Endothelial cell of umbilical vein (primary cell): ENCODE measurements around the gene PGAP6. TPM values are rescaled to one million over a fixed set of nuclear protein-coding genes. Genes with fewer than 3 reads are reported as not detected.

Source experiments
- BruUV-seq: library from RNA; stranded (reverse); fragments of 400-500 nt; replicated peaks from 2 replicates; lab custom pipeline; 2021; lab: Mats Ljungman, UMichigan
- CTCF ChIA-PET: fragments of 300-600, 350-600 bp; sonication (Branson Sonifier 250); formaldehyde crosslinking; loops from one replicate; lab custom pipeline; 2021; ENCODE audit warnings: antibody characterized with exemption, inconsistent platforms; lab: Charles Lee
- POLR2A ChIA-PET: fragments of 300-600, 350-600 bp; sonication (Branson Sonifier 250); formaldehyde crosslinking; loops from one replicate; lab custom pipeline; 2021; ENCODE audit warnings: antibody characterized with exemption, inconsistent platforms; lab: Charles Lee
- DNase-seq: peaks from one replicate; pipeline ENCODE4 v3.0.0-alpha.2; 2011; ENCODE audit warnings: low read depth, low spot score
- FAIRE-seq: peaks from 2 replicates; lab custom pipeline; 2011; peaks lifted over from hg19 to GRCh38; lab: Jason Lieb, UNC
- H2AFZ ChIP-seq: 2 replicates; pipeline ENCODE4 v1.6.0; 2012; ENCODE audit warnings: low read depth, low read length, control low read depth, inconsistent platforms
- H3K27ac ChIP-seq: 2 replicates; pipeline ENCODE4 v1.5.1; 2011; ENCODE audit warnings: low read depth, mild to moderate bottlenecking, control low read depth, low read length, moderate library complexity; ENCODE audit not compliant: insufficient read depth
- H3K27me3 ChIP-seq, 2 experiments: 2 replicates each; pipeline versions ENCODE4 v1.6.0 to v1.6.1; 2011; ENCODE audit warnings: low read length in 2 of 2, mixed read lengths in 1 of 2; ENCODE audit not compliant: control insufficient read depth in 2 of 2, insufficient read depth in 2 of 2
- H3K36me3 ChIP-seq, 2 experiments: 2 replicates in 1 of 2; 3 replicates in 1 of 2; pipeline ENCODE4 v1.5.1; 2011; ENCODE audit warnings: low read length in 2 of 2, mild to moderate bottlenecking in 1 of 2, moderate library complexity in 1 of 2; ENCODE audit not compliant: control insufficient read depth in 2 of 2, insufficient read depth in 2 of 2; ENCODE audit errors: extremely low read depth in 1 of 2
- H3K4me1 ChIP-seq: 3 replicates; pipeline ENCODE4 v1.5.1; 2011; ENCODE audit warnings: mild to moderate bottlenecking, low read length; ENCODE audit not compliant: control insufficient read depth, insufficient read depth; ENCODE audit errors: extremely low read depth
- H3K4me2 ChIP-seq: 2 replicates; pipeline ENCODE4 v1.6.1; 2011; ENCODE audit warnings: low read length, control low read depth, mixed read lengths; ENCODE audit not compliant: insufficient read depth
- H3K4me3 ChIP-seq, 3 experiments: fragments of 200-600 bp in 1 of 3; sonication (generic), shearing (Covaris generic) in 1 of 3; replicated peaks in 1 of 3; 2 replicates each; pipeline ENCODE4 v1.5.1; 2011 to 2016; ENCODE audit warnings: control low read depth in 3 of 3, low read length in 3 of 3, mild to moderate bottlenecking in 2 of 3, inconsistent platforms in 1 of 3, low read depth in 1 of 3, moderate library complexity in 1 of 3; ENCODE audit not compliant: insufficient read depth in 1 of 3
- H3K79me2 ChIP-seq: 2 replicates; pipeline ENCODE4 v1.6.0; 2012; ENCODE audit warnings: low read length, inconsistent platforms; ENCODE audit not compliant: control insufficient read depth, insufficient read depth
- H3K9ac ChIP-seq: replicated peaks from 2 replicates; pipeline ENCODE3; 2011; ENCODE audit warnings: low read length, control low read depth; ENCODE audit not compliant: insufficient read depth; ENCODE audit errors: extremely low read depth
- H3K9me1 ChIP-seq: replicated peaks from 3 replicates; pipeline ENCODE4 v1.6.0; 2011; ENCODE audit warnings: mild to moderate bottlenecking, low read length; ENCODE audit not compliant: control insufficient read depth, insufficient read depth; ENCODE audit errors: extremely low read depth
- H3K9me3 ChIP-seq: replicated peaks from 2 replicates; pipeline ENCODE4 v1.5.1; 2012; ENCODE audit warnings: low read length, inconsistent platforms; ENCODE audit not compliant: control insufficient read depth, insufficient read depth
- H4K20me1 ChIP-seq: replicated peaks from 2 replicates; pipeline ENCODE3; 2011; ENCODE audit warnings: mild to moderate bottlenecking, low read length; ENCODE audit not compliant: control insufficient read depth, insufficient read depth; ENCODE audit errors: extremely low read depth
- EZH2 ChIP-seq: IDR thresholded peaks from 2 replicates; pipeline ENCODE4 v1.6.1; 2012; ENCODE audit warnings: borderline replicate concordance, low read depth, mild to moderate bottlenecking, moderate library complexity, low read length, inconsistent platforms; ENCODE audit not compliant: severe bottlenecking
- FOS ChIP-seq: IDR thresholded peaks from 2 replicates; pipeline ENCODE4 v1.6.1; 2011; ENCODE audit warnings: mild to moderate bottlenecking, low read length, moderate library complexity, borderline replicate concordance; ENCODE audit not compliant: insufficient read depth
- GATA2 ChIP-seq: IDR thresholded peaks from 2 replicates; pipeline ENCODE4 v1.7.0; 2011; ENCODE audit warnings: low read depth, mild to moderate bottlenecking, moderate library complexity, mixed read lengths, low read length; ENCODE audit not compliant: insufficient read length, insufficient read depth
- JUN ChIP-seq: IDR thresholded peaks from 2 replicates; pipeline ENCODE4 v1.6.1; 2011; ENCODE audit warnings: borderline replicate concordance, low read depth; ENCODE audit not compliant: insufficient read length, insufficient read depth
- MYC ChIP-seq: IDR thresholded peaks from one replicate; pipeline ENCODE4 v1.6.1; 2011; ENCODE audit warnings: mild to moderate bottlenecking, low read depth, low read length
- POLR2A ChIP-seq: IDR thresholded peaks from 2 replicates; pipeline ENCODE4 v1.6.1; 2012; ENCODE audit warnings: low read depth, mild to moderate bottlenecking, control low read depth, low read length
- POLR2AphosphoS5 ChIP-seq: IDR thresholded peaks from 2 replicates; pipeline ENCODE4 v1.6.1; 2012; ENCODE audit warnings: low read depth, mild to moderate bottlenecking, control low read depth, low read length, moderate library complexity; ENCODE audit not compliant: insufficient read depth
- dilution Hi-C: fragments of 300-500 bp; cut with MboI; formaldehyde crosslinking; loops from one replicate; pipeline ENCODE4 v1.15.0; 2019; ENCODE audit warnings: low sequenced_read_pairs; ENCODE audit not compliant: extremely low pct_ligation_motif_present
- intact Hi-C: fragments of 100-400 bp; cut with micrococcal nuclease; formaldehyde crosslinking; loops from one replicate; pipeline ENCODE4 v1.10.0; 2022
- polyA plus RNA-seq, 4 experiments: library from polyadenylated mRNA; depleted of rRNA in 3 of 4; stranded (reverse) in 3 of 4; unstranded in 1 of 4; fragments of >200 nt; gene quantifications; 2 replicates each; pipeline versions ENCODE4 v1.2.1 to v1.2.3, GENCODE V29; 2011 to 2012; ENCODE audit warnings: missing spikeins in 1 of 4
- total RNA-seq: library from RNA; stranded (reverse); gene quantifications from 2 replicates; pipeline ENCODE4 v1.2.3, GENCODE V29; 2021
- TF ChIP-seq, protein P1 (sequence below), 2 donors: IDR thresholded peaks; 1 replicate in 1 of 2; 2 replicates in 1 of 2; pipeline ENCODE4 v1.5.1; 2011; ENCODE audit warnings: low read length in 2 of 2, mild to moderate bottlenecking in 2 of 2, moderate library complexity in 2 of 2, control low read depth in 1 of 2, inconsistent platforms in 1 of 2, low read depth in 1 of 2; ENCODE audit not compliant: insufficient read depth in 1 of 2; ENCODE audit errors: extremely low read depth in 1 of 2
- TF ChIP-seq, protein P2 (sequence below): IDR thresholded peaks from 2 replicates; pipeline ENCODE4 v1.6.1; 2011; ENCODE audit not compliant: insufficient read depth, insufficient read length

Gene PGAP6
- total and polyA plus RNA-seq, 2 donors (not counting 3 experiments of a cell fraction or from before 2014, with no cell fraction given), result 89.8 to 365 TPM

DNA sequence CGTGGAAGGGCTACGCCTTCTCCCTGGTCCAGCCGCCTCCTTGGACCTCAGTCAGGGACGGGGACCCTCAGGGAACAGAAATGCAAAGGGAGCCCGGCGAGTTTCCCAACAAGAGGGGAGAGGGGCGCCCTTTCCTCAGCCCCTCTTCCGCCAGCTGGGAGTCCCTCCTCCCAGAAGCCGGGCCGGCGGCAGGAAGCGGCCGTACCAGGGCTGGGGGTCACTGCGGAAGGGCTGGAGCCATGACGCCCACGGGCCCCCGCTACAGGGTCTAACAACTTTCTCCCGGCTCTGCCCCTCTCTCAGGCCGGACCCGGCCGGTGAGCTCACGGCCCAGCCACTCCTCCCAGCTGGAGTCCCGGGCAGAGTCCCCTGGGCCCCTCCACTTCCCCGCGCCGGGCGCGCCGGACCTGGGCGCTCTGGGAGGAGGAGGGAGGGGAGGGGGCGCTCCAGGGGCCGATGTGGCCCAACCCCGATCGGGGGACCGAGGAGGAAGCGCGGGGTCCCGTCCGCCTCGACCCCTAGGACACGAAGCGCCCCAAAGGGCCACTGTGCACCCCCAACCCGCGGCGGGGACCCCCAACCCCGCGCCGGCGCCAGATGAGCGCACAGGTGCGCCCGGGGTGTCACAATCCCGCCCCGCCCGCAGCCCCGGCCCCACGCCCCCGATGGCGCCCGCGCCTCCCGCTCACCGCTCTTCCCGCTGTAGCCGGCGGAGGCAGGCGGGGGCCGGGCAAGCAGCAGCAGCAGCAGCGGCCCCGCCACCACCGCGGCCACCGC, 578 bp downstream of the PGAP6 start:
- dilution Hi-C loops, result no loop called here
- H3K27ac ChIP-seq, result no peak overlapping the region

GRCh38 chr16:380762-381011, 1.1 kb downstream of the PGAP6 start:
- intact Hi-C loops, result loop anchor here (1.0 kb wide), 1 partner anchor 10 kb away; the partner anchor contains the start of gene MRPL28
- Histone ChIP-seq H3K4me2 (peak overlapping the region; percentile 47), H3K9me1 (no peaks in the 10 kb centered on the region), H3K36me3 (peaks cover 0 to 18% of the 10 kb centered on the region in 2 experiments), H3K27ac (no peak overlapping the region), H3K4me1 (peaks cover 20% of the 10 kb centered on the region), H3K4me3 (peak overlapping the region; percentile 60 to 93 (median 83)), H3K9me3 (no peaks in the 10 kb centered on the region), H3K27me3 (no peaks in the 10 kb centered on the region), H3K9ac (peak overlapping the region; percentile 64), H3K79me2 (peaks cover 26% of the 10 kb centered on the region), H2AFZ (no peak overlapping the region), H4K20me1 (no peaks in the 10 kb centered on the region)
- FAIRE-seq, result no peak
- dilution Hi-C loops, result no loop called here
- POLR2A ChIA-PET, result no interaction called here
- TF ChIP-seq GATA2 (no peak), FOS (no peak), POLR2A (no peak), JUN (no peak), MYC (no peak), POLR2AphosphoS5 (no peak), EZH2 (no peak)
- TF ChIP-seq, protein P1, sequence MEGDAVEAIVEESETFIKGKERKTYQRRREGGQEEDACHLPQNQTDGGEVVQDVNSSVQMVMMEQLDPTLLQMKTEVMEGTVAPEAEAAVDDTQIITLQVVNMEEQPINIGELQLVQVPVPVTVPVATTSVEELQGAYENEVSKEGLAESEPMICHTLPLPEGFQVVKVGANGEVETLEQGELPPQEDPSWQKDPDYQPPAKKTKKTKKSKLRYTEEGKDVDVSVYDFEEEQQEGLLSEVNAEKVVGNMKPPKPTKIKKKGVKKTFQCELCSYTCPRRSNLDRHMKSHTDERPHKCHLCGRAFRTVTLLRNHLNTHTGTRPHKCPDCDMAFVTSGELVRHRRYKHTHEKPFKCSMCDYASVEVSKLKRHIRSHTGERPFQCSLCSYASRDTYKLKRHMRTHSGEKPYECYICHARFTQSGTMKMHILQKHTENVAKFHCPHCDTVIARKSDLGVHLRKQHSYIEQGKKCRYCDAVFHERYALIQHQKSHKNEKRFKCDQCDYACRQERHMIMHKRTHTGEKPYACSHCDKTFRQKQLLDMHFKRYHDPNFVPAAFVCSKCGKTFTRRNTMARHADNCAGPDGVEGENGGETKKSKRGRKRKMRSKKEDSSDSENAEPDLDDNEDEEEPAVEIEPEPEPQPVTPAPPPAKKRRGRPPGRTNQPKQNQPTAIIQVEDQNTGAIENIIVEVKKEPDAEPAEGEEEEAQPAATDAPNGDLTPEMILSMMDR (IDR thresholded peaks at IDR 0.05; ENCODE audit: extremely low read depth in 1 of 2, insufficient read depth in 1 of 2, low read depth in 1 of 2, low read length in 2 of 2), result no peak
- TF ChIP-seq, protein P2, sequence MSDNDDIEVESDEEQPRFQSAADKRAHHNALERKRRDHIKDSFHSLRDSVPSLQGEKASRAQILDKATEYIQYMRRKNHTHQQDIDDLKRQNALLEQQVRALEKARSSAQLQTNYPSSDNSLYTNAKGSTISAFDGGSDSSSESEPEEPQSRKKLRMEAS, result no peak
- BruUV-seq, result no TSS peak
- CTCF ChIA-PET, result interaction anchor here (1.9 to 2.5 kb wide), 3 partner anchors 17 to 107 kb away, joined by 4 to 8 read pairs (median 7); no protein-coding TSS in a partner anchor
- no peak for DNase-seq

More for the DNA sequence above, 578 bp downstream of the PGAP6 start:
- POLR2A ChIA-PET, result no interaction called here
- Histone ChIP-seq H3K9me1 (no peaks in the 10 kb centered on the region), H3K9ac (peak overlapping the region; percentile 64), H2AFZ (peak overlapping the region; percentile 45), H3K4me1 (peaks cover 20% of the 10 kb centered on the region), H3K27me3 (no peaks in the 10 kb centered on the region), H3K4me3 (peak overlapping the region; percentile 60 to 93 (median 83)), H3K79me2 (peaks cover 26% of the 10 kb centered on the region), H3K4me2 (peak overlapping the region; percentile 47), H4K20me1 (no peaks in the 10 kb centered on the region), H3K9me3 (no peaks in the 10 kb centered on the region), H3K36me3 (peaks cover 0 to 16% of the 10 kb centered on the region in 2 experiments)
- BruUV-seq, result TSS peak; percentile 14
- DNase-seq (no peak), FAIRE-seq (peak; percentile 63)
- no peak for TF ChIP-seq GATA2
- TF ChIP-seq, protein P2, result no peak
- TF ChIP-seq POLR2AphosphoS5, result no peak
- no peak for TF ChIP-seq POLR2A
- TF ChIP-seq EZH2, result no peak
- intact Hi-C loops, result loop anchor here (1.0 kb wide), 1 partner anchor 11 kb away; the partner anchor contains the start of gene MRPL28
- CTCF ChIA-PET, result interaction anchor here (1.9 to 2.5 kb wide), 3 partner anchors 17 to 107 kb away, joined by 4 to 8 read pairs (median 7); no protein-coding TSS in a partner anchor
